Activated B cell treated with CpG ODN at 0.5 μM for 24 hours (primary cell): ENCODE results near the gene TSPO. TPM values are rescaled to one million over a fixed set of nuclear protein-coding genes. Genes with fewer than 3 reads are reported as not detected.

Experiments
- ATAC-seq: fragments of 200-7000 bp; cut with Tn5 transposase; one replicate; pipeline ENCODE4 v1.10.0; 2021; ENCODE audit warnings: low read depth, mild to moderate bottlenecking, moderate library complexity
- CTCF ChIA-PET: fragments of 350-600 bp; sonication (Branson Sonifier 250); formaldehyde crosslinking; loops from one replicate; lab custom pipeline; 2021; ENCODE audit warnings: antibody characterized with exemption; lab: Charles Lee
- POLR2A ChIA-PET: fragments of 350-600 bp; sonication (Branson Sonifier 250); formaldehyde crosslinking; loops from one replicate; lab custom pipeline; 2021; ENCODE audit warnings: antibody characterized with exemption; lab: Charles Lee
- DNase-seq: peaks from one replicate; pipeline ENCODE4 v3.0.0; 2022
- H3K27ac Mint-ChIP-seq: one replicate; pipeline ENCODE4 v1.8.0; 2020; ENCODE audit warnings: mixed read lengths
- H3K27me3 Mint-ChIP-seq: one replicate; pipeline ENCODE4 v1.8.0; 2021; ENCODE audit warnings: mixed read lengths
- H3K36me3 Mint-ChIP-seq: one replicate; pipeline ENCODE4 v1.8.0; 2021; ENCODE audit warnings: low read depth, mixed read lengths
- H3K4me1 Mint-ChIP-seq: one replicate; pipeline ENCODE4 v1.8.0; 2021; ENCODE audit warnings: mixed read lengths
- H3K4me3 Mint-ChIP-seq: one replicate; pipeline ENCODE4 v1.8.0; 2020; ENCODE audit warnings: mild to moderate bottlenecking, mixed read lengths
- H3K9me3 Mint-ChIP-seq: one replicate; pipeline ENCODE4 v1.8.0; 2020; ENCODE audit warnings: mixed read lengths
- intact Hi-C: fragments of 100-400 bp; cut with micrococcal nuclease; formaldehyde crosslinking; loops from one replicate; pipeline ENCODE4 v1.15.1; 2024
- total RNA-seq: library from RNA; stranded (reverse); gene quantifications from 2 replicates; pipeline ENCODE4 v1.2.3, GENCODE V29; 2022
- TF ChIP-seq, protein P1 (sequence below): fragments of 200-600 bp; IDR thresholded peaks from one replicate; pipeline ENCODE4 v1.8.0; 2022; ENCODE audit warnings: antibody characterized with exemption, mild to moderate bottlenecking

Gene TSPO
- total RNA-seq, 1 donor from 2014 or later, result 40.9 TPM

DNA sequence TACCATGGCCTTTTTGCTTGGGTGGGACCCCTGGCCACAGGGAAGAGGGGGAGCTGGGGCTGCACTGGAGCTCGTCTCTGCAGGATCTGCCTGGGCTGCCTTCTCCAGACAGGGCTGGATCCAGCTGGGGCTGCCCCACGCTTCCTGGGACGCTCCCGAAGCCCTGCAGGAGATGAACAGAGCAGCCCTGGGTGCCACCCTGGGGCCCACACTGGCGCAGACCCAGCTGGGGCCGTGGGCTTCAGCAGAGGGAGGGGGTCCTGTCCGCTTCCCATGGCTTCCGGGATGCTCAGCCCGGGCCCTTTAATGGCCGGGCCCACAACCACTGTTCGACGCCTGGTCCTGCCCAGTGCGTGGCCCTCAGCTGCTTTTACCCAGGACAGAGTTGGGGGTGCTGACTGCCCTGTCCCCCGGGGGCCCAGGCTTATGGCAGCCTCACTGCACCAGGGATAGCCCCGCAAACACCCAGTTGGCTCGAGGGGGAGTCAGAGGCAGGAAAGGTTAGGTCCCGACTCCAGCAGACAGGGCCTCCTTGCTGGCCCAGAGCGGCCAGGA, 12.0 kb downstream of the TSPO start:
- H3K27ac Mint-ChIP-seq, result no peak overlapping the region
- DNase-seq, result no peak
- CTCF ChIA-PET, result no interaction called here
- intact Hi-C loops, result no loop called here
- no peak for ATAC-seq
- peaks cover 14% of the 10 kb centered on the region for H3K4me1 Mint-ChIP-seq
- H3K27me3 Mint-ChIP-seq, result no peaks in the 10 kb centered on the region
- POLR2A ChIA-PET, result no interaction called here
- TF ChIP-seq, protein P1, sequence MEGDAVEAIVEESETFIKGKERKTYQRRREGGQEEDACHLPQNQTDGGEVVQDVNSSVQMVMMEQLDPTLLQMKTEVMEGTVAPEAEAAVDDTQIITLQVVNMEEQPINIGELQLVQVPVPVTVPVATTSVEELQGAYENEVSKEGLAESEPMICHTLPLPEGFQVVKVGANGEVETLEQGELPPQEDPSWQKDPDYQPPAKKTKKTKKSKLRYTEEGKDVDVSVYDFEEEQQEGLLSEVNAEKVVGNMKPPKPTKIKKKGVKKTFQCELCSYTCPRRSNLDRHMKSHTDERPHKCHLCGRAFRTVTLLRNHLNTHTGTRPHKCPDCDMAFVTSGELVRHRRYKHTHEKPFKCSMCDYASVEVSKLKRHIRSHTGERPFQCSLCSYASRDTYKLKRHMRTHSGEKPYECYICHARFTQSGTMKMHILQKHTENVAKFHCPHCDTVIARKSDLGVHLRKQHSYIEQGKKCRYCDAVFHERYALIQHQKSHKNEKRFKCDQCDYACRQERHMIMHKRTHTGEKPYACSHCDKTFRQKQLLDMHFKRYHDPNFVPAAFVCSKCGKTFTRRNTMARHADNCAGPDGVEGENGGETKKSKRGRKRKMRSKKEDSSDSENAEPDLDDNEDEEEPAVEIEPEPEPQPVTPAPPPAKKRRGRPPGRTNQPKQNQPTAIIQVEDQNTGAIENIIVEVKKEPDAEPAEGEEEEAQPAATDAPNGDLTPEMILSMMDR, result no peak
- peaks cover 13% of the 10 kb centered on the region for H3K36me3 Mint-ChIP-seq
- no peaks in the 10 kb centered on the region for H3K9me3 Mint-ChIP-seq
- H3K4me3 Mint-ChIP-seq, result no peak overlapping the region

GRCh38 chr22:43164636-43165035, 13.3 kb downstream of the TSPO start:
- Mint-ChIP-seq H3K27ac (no peak overlapping the region), H3K27me3 (no peaks in the 10 kb centered on the region)
- CTCF ChIA-PET, result no interaction called here

DNA sequence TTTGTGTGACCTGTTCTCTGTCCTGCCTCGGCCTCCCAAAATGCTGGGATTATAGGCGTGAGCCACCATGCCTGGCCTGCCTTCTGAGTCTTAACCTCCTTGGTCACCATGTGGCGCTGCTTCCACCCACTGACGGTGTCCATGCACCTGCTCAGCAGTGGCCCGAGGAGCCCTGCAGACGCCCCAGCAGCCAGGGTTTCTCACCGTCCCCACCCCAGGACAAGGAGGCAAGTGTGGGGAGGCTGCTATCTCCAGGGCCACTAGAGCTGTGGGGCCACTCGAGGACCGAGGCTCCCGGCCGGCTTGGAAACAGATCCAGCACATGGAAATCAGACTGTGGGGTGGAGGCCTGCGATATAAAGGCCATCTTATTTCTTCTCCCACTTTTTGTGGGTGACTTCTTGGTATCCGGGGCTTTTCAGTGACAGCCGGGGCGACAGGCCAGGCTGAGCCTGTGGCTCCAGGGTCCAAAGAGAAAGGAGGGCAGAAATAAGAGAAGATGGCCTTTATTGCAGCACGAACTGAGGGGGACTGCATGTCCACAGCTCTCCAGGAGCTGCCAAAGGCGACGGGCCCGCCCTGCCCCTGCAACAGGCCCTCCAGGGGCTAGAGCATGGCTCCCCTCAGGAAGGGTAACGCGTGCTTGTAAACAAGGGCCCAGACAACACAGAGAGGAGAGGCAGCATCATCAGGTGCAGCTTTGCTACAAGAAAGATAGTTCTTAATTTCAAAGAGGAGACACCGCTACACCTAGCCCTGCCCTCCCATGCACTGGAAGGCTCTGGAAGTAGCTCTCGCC, 15.0 kb downstream of the TSPO start:
- Mint-ChIP-seq H3K36me3 (peaks cover 33% of the 10 kb centered on the region), H3K4me3 (no peak overlapping the region), H3K27ac (no peak overlapping the region), H3K9me3 (no peaks in the 10 kb centered on the region), H3K4me1 (peaks cover 11% of the 10 kb centered on the region), H3K27me3 (no peaks in the 10 kb centered on the region)
- ChIA-PET CTCF (no interaction called here), POLR2A (no interaction called here)
- DNase-seq (no peak), ATAC-seq (no peak)
- intact Hi-C loops, result no loop called here
- TF ChIP-seq, protein P1, result no peak

More at GRCh38 chr22:43164636-43165035, 13.3 kb downstream of the TSPO start:
- ATAC-seq (no peak), DNase-seq (no peak)
- Mint-ChIP-seq H3K4me3 (no peak overlapping the region), H3K9me3 (no peaks in the 10 kb centered on the region), H3K4me1 (peaks cover 11% of the 10 kb centered on the region), H3K36me3 (peaks cover 20% of the 10 kb centered on the region)
- TF ChIP-seq, protein P1, result no peak
- intact Hi-C loops, result no loop called here
- POLR2A ChIA-PET, result interaction anchor here (1.0 kb wide), 1 partner anchor 20 kb away, joined by 4 read pairs; no protein-coding TSS in a partner anchor

- no peak overlapping the region for H3K4me3 Mint-ChIP-seq
- intact Hi-C loops, result no loop called here
- TF ChIP-seq, protein P1, result no peak
- no peaks in the 10 kb centered on the region for H3K9me3 Mint-ChIP-seq
- H3K27me3 Mint-ChIP-seq, result no peaks in the 10 kb centered on the region
- ChIA-PET CTCF (no interaction called here), POLR2A (no interaction called here)
- DNase-seq, result no peak
- peaks cover 11% of the 10 kb centered on the region for H3K4me1 Mint-ChIP-seq
- H3K27ac Mint-ChIP-seq, result no peak overlapping the region
- ATAC-seq, result no peak
- H3K36me3 Mint-ChIP-seq, result peaks cover 41% of the 10 kb centered on the region
These were observed 15.7 kb downstream of the TSPO start for GRCh38 chr22:43167001-43167589.
